ENCODE results near the gene SOX8. TPM values are rescaled to one million over a fixed set of nuclear protein-coding genes. Genes with fewer than 3 reads are reported as not detected.

SOX8 gene
- total RNA-seq, 1 experiment from 2014 or later, result not detected

DNA sequence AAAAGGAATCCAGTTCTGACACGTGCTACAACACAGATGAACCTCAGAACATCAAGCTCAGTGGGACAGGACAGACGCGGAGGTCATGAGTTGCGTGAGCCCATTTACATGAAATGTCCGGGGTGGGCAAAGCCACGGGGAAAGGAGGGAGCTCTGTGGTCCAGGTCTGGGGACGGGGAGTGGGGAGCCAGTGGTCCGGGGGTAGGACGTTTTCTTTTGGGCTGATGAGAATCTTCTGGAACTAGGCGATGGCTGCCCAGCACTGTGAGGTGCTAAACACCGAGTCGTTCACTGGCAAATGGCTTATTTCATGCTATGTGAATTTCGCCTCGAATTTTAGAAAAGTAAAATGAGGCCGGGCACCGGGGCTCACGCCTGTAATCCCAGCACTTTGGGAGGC, 8.2 kb upstream of the SOX8 start:
- BruUV-seq (replicated peaks), result no TSS peak
- H3K4me2 ChIP-seq, result no peak overlapping the region
- no peak for DNase-seq
- H2AFZ ChIP-seq, result no peak overlapping the region
- intact Hi-C loops (cut with micrococcal nuclease; ENCODE audit: unreplicated experiment), result loop anchor here (5.0 to 10.0 kb wide), 2 partner anchors 159 to 261 kb away; no protein-coding TSS in a partner anchor
- ChIA-PET CTCF (no interaction called here), POLR2A (ENCODE audit: unreplicated experiment) (no interaction called here)
- H3K9me2 ChIP-seq (ENCODE audit: insufficient read depth), result no peaks in the 10 kb centered on the region
- no peak overlapping the region for H3K4me3 ChIP-seq
- H3K9me3 ChIP-seq (ENCODE audit: insufficient read depth, low read depth), result no peaks in the 10 kb centered on the region
- H3K4me1 ChIP-seq (replicated peaks; ENCODE audit: insufficient read depth), result peaks cover 12% of the 10 kb centered on the region
- H3K79me2 ChIP-seq (ENCODE audit: low read depth), result peaks cover 8% of the 10 kb centered on the region; the same call in 1 of the 2 replicates
- no peak overlapping the region for H3K27ac ChIP-seq
- H3K36me3 ChIP-seq (ENCODE audit: low read depth), result no peaks in the 10 kb centered on the region
- H3K27me3 ChIP-seq (ENCODE audit: insufficient read depth, low read depth), result peaks cover 54% of the 10 kb centered on the region
- no peaks in the 10 kb centered on the region; the same call in 1 of the 2 replicates for H4K20me1 ChIP-seq (ENCODE audit: insufficient read depth)
- peaks cover 3% of the 10 kb centered on the region; the same call in 1 of the 2 replicates for H3F3A ChIP-seq (ENCODE audit: insufficient read depth, low read depth)
- no peak for TF ChIP-seq EZH2 (IDR thresholded peaks at IDR 0.05; ENCODE audit: low read depth)
- TF ChIP-seq, protein P1, sequence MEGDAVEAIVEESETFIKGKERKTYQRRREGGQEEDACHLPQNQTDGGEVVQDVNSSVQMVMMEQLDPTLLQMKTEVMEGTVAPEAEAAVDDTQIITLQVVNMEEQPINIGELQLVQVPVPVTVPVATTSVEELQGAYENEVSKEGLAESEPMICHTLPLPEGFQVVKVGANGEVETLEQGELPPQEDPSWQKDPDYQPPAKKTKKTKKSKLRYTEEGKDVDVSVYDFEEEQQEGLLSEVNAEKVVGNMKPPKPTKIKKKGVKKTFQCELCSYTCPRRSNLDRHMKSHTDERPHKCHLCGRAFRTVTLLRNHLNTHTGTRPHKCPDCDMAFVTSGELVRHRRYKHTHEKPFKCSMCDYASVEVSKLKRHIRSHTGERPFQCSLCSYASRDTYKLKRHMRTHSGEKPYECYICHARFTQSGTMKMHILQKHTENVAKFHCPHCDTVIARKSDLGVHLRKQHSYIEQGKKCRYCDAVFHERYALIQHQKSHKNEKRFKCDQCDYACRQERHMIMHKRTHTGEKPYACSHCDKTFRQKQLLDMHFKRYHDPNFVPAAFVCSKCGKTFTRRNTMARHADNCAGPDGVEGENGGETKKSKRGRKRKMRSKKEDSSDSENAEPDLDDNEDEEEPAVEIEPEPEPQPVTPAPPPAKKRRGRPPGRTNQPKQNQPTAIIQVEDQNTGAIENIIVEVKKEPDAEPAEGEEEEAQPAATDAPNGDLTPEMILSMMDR (conservative IDR thresholded peaks at IDR 0.05), result no peak

GRCh38 chr16:974001-974601, 7.5 kb upstream of the SOX8 start:
- no TSS peak for BruUV-seq (replicated peaks)
- H3K4me3 ChIP-seq, result no peak overlapping the region
- H3K9me2 ChIP-seq (ENCODE audit: insufficient read depth), result no peaks in the 10 kb centered on the region
- H3K9me3 ChIP-seq (ENCODE audit: insufficient read depth, low read depth), result no peaks in the 10 kb centered on the region
- ChIA-PET CTCF (no interaction called here), POLR2A (ENCODE audit: unreplicated experiment) (interaction anchor here (0.6 to 0.7 kb wide), 2 partner anchors 10 to 186 kb away, joined by 4 to 5 read pairs; partner anchors contain the start of genes CHTF18 and RPUSD1)
- TF ChIP-seq, protein P1 (conservative IDR thresholded peaks at IDR 0.05), result no peak
- TF ChIP-seq EZH2 (IDR thresholded peaks at IDR 0.05; ENCODE audit: low read depth), result no peak
- H3K27ac ChIP-seq, result no peak overlapping the region
- H3K27me3 ChIP-seq (ENCODE audit: insufficient read depth, low read depth), result peaks cover 61% of the 10 kb centered on the region
- intact Hi-C loops (cut with micrococcal nuclease; ENCODE audit: unreplicated experiment), result loop anchor here (5.0 to 10.0 kb wide), 2 partner anchors 159 to 262 kb away; no protein-coding TSS in a partner anchor
- no peaks in the 10 kb centered on the region for H3K36me3 ChIP-seq (ENCODE audit: low read depth)
- no peak overlapping the region for H2AFZ ChIP-seq
- peaks cover 3% of the 10 kb centered on the region; the same call in 1 of the 2 replicates for H3F3A ChIP-seq (ENCODE audit: insufficient read depth, low read depth)
- peaks cover 12% of the 10 kb centered on the region for H3K4me1 ChIP-seq (replicated peaks; ENCODE audit: insufficient read depth)
- peaks cover 8% of the 10 kb centered on the region; the same call in 1 of the 2 replicates for H3K79me2 ChIP-seq (ENCODE audit: low read depth)
- H3K4me2 ChIP-seq, result no peak overlapping the region
- no peaks in the 10 kb centered on the region for H4K20me1 ChIP-seq (ENCODE audit: insufficient read depth)
- peak in 1 of 2 experiments; percentile 70 for DNase-seq

DNA sequence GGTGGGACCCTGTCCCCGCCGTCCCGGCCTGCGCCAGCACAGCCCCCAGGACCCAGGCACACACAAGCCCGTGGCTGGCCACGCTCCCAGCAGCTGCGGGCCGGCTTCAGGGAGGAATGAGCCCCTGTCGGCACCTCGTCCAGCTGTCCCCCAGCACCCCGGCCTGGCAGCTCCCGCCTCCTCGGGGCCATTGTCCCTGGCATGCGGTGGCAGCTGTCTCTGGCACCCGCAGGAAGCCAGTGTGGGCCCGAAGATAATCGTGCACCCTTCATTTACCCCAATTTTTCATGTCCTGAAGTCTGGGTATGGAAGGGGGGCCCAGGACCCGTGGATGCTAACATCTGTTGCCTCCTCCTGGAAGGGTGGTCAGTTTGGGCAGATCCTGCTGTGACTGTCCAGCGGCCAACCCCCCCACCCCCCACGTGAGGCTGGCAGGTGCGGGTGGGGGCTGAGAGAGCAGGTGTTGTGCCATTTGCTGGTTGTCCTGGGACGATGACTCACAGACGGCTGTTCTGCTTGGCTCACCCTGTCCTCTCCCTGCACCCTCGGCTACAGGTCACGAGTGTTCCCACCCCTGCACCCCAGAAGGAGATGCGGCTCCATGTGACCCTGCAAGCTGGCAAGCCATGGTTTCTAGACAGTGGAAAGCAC, 6.8 kb upstream of the SOX8 start:
- Histone ChIP-seq H3F3A (ENCODE audit: insufficient read depth, low read depth) (peaks cover 3% of the 10 kb centered on the region; the same call in 1 of the 2 replicates), H3K27me3 (ENCODE audit: insufficient read depth, low read depth) (peaks cover 65% of the 10 kb centered on the region), H3K9me3 (ENCODE audit: insufficient read depth, low read depth) (no peaks in the 10 kb centered on the region), H3K4me3 (no peak overlapping the region), H3K9me2 (ENCODE audit: insufficient read depth) (no peaks in the 10 kb centered on the region), H4K20me1 (ENCODE audit: insufficient read depth) (no peaks in the 10 kb centered on the region), H3K27ac (no peak overlapping the region), H3K4me2 (no peak overlapping the region), H3K4me1 (replicated peaks; ENCODE audit: insufficient read depth) (peaks cover 6% of the 10 kb centered on the region), H2AFZ (no peak overlapping the region), H3K79me2 (ENCODE audit: low read depth) (peaks cover 3% of the 10 kb centered on the region; the same call in 1 of the 2 replicates), H3K36me3 (ENCODE audit: low read depth) (no peaks in the 10 kb centered on the region)
- no peak for TF ChIP-seq EZH2 (IDR thresholded peaks at IDR 0.05; ENCODE audit: low read depth)
- TF ChIP-seq, protein P1 (conservative IDR thresholded peaks at IDR 0.05), result no peak
- CTCF ChIA-PET, result no interaction called here
- peak in 1 of 2 experiments; percentile 45 for DNase-seq
- POLR2A ChIA-PET (ENCODE audit: unreplicated experiment), result interaction anchor here (0.7 kb wide), 1 partner anchor 11 kb away, joined by 5 read pairs; no protein-coding TSS in a partner anchor
- no TSS peak for BruUV-seq (replicated peaks)
- intact Hi-C loops (cut with micrococcal nuclease; ENCODE audit: unreplicated experiment), result loop anchor here (5.0 to 10.0 kb wide), 2 partner anchors 160 to 262 kb away; no protein-coding TSS in a partner anchor

Data from PC-9 (cell line).